Cerebellar nuclear complex (tissue), 1 donor: ENCODE data around the gene SRY.
"Not testable (repeated sequence)": the region's sequence is repeated elsewhere in the genome, so short reads cannot be mapped to it uniquely, and the experiment has no call there.

Source experiments
- DNase-seq, 2 experiments: peaks; one replicate each; lab custom pipeline; 2025; lab: John Stamatoyannopoulos, UW

Gene SRY

GRCh38 chrY:2787600-2787999 lies at the start of gene SRY:
Gene SRY, minus strand, starts transcription at chrY:2787682. Its CDS starts 79 bp downstream, at chrY:2787603.
- DNase-seq: no peak

DNA sequence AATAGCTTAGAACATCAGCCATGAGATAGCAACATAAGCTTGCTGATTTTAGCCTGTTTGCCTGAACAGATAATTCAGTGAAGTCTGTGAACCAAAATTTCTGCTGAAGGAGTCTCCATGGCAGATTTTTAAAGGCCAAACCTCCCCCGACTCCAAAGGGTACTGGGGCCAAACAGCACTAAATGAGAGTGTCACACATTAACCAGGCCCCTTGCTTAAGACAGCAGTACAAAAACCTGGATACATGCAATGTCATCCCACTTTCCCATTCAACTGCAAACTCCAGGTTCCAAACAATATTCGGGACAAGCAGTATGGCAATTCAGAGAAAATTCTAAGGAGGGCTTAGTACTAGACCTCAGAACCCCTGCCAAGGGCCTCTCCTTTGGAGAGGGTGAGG lies 49.6 kb upstream of the SRY start:
- no peak for DNase-seq

- no peak for DNase-seq
These were observed 47.7 kb upstream of the SRY start for GRCh38 chrY:2835230-2835629.

- no peak for DNase-seq
These were observed 41.0 kb upstream of the SRY start for GRCh38 chrY:2828497-2828896.

DNA sequence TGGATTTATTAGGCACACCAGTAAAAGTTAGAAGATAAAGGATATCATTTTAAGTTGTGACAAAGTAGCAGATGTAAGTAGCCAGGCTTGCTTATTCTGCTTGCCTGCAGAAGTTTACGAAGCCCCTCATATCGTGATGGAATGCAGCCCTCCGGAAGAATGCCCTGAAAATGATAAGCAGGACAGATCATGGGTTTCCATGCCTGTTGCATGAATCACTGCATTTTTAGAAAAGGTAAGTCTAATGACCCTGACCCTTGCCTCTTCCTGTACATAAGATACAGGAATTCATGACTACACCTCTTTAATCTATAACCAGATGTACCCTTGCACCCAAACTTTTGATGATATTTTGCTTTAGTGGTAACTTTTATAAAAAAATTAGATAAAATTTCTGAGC lies 37.0 kb upstream of the SRY start:
- DNase-seq: no peak

GRCh38 chrY:2817146-2817896 lies 29.8 kb upstream of the SRY start:
- DNase-seq: not testable (repeated sequence)

- DNase-seq: no peak
These were observed 12.8 kb upstream of the SRY start for GRCh38 chrY:2800246-2800645.

- no peak for DNase-seq
These were observed 10.5 kb upstream of the SRY start for GRCh38 chrY:2797991-2798390.

DNA sequence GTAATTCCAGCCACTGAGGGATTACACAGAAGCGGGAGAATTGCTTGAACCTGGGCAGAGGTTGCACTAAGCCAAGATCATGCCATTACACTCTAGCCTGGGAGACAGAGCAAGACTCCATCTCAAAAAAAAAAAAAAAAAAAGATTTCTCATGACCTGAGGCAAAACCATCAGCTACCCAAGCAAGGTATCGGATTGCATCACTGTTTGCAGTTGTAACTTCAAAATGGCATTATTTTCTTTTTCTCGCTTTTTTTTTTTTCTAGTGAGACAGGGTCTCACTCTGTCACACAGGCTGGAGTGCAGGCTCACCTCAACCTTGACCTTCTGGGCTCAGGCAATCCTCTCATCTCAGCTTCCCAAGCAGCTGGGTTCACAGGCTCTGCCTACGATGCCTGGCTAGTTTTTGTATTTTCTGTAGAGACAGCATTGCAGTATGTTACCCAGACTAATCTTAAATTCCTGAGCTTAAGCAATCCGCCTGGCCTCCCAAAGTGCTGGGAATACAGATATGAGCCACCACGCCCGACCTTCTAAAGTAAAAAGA lies 9.6 kb upstream of the SRY start:
- DNase-seq: no peak

DNA sequence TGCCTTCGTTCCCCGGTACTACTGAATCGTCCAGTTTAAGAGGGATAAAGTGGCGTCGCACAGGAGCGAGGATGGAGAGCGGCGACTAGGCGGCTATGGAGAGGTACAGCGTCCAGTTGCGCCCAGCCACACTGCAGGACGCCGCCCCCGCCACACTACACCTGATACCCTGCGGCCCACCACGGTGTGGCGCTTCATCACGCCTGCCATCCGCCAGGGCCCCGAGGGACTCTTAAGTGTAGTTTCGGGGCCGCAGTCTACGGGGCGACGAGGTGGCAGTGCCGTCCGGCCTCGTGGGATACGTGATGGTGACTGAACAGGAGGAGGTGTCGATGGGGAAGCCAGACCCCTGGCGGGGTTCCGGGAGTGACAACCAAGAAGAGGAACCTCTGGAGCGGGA lies 2.3 kb upstream of the SRY start:
- no peak for DNase-seq

- no peak for DNase-seq
These were observed 488 bp downstream of the SRY start for GRCh38 chrY:2786876-2787512.
